Measurements from ENCODE around the gene RNF111. TPM values are rescaled to one million over a fixed set of nuclear protein-coding genes. Genes with fewer than 3 reads are reported as not detected.

The RNF111 gene
- total and polyA plus RNA-seq, 2 of the 13 experiments (the other 11 are each of a cell fraction or from before 2014, with no cell fraction given), result 12.1 to 23.1 TPM

DNA sequence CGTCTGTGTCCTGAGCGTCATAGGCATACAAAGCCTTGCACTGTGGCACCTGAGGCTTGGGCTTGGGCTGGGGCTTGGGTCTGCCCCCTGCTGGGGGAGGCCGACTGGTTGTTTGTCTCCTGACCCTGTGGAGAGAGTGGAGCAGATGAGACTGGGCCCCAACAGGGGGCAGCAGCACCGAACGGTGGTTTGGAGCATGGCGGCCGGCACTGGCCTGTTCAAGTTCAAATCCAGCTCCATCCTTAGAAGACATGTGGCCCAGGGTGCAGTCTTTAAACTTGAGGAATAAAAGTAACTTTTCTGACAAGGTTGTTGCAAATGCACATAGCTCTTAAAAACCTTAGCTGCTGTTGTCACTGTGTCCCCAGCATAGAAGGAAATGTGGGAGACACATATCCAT, 150.8 kb downstream of the RNF111 start (continued):
- TF ChIP-seq, protein P1, sequence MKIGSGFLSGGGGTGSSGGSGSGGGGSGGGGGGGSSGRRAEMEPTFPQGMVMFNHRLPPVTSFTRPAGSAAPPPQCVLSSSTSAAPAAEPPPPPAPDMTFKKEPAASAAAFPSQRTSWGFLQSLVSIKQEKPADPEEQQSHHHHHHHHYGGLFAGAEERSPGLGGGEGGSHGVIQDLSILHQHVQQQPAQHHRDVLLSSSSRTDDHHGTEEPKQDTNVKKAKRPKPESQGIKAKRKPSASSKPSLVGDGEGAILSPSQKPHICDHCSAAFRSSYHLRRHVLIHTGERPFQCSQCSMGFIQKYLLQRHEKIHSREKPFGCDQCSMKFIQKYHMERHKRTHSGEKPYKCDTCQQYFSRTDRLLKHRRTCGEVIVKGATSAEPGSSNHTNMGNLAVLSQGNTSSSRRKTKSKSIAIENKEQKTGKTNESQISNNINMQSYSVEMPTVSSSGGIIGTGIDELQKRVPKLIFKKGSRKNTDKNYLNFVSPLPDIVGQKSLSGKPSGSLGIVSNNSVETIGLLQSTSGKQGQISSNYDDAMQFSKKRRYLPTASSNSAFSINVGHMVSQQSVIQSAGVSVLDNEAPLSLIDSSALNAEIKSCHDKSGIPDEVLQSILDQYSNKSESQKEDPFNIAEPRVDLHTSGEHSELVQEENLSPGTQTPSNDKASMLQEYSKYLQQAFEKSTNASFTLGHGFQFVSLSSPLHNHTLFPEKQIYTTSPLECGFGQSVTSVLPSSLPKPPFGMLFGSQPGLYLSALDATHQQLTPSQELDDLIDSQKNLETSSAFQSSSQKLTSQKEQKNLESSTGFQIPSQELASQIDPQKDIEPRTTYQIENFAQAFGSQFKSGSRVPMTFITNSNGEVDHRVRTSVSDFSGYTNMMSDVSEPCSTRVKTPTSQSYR (CRISPR knock-in tag; IDR thresholded peaks at IDR 0.05; ENCODE audit: borderline replicate concordance), result no peak
- TF ChIP-seq, protein P2, sequence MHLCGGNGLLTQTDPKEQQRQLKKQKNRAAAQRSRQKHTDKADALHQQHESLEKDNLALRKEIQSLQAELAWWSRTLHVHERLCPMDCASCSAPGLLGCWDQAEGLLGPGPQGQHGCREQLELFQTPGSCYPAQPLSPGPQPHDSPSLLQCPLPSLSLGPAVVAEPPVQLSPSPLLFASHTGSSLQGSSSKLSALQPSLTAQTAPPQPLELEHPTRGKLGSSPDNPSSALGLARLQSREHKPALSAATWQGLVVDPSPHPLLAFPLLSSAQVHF (CRISPR knock-in tag; IDR thresholded peaks at IDR 0.05), result no peak
- TF ChIP-seq NBN (conservative IDR thresholded peaks at IDR 0.05) (no peak), GATAD1 (CRISPR knock-in tag; IDR thresholded peaks at IDR 0.05) (no peak), XRCC5 (optimal IDR thresholded peaks at IDR 0.05; ENCODE audit: low read length) (peak; percentile 86), ELF1 (CRISPR knock-in tag; IDR thresholded peaks at IDR 0.05) (no peak), NFYC (CRISPR knock-in tag; IDR thresholded peaks at IDR 0.05) (no peak), ZNF3 (CRISPR knock-in tag; IDR thresholded peaks at IDR 0.05) (no peak), ZFP36L2 (CRISPR knock-in tag; IDR thresholded peaks at IDR 0.05) (no peak), CHCHD3 (CRISPR knock-in tag; IDR thresholded peaks at IDR 0.05) (no peak), TCF7L2 (IDR thresholded peaks at IDR 0.05; ENCODE audit: low read depth, low read length) (no peak), MAFG (CRISPR knock-in tag; IDR thresholded peaks at IDR 0.05) (no peak), ZNF24 (IDR thresholded peaks at IDR 0.05) (no peak), ZSCAN22 (CRISPR knock-in tag; IDR thresholded peaks at IDR 0.05) (no peak), EEA1 (CRISPR knock-in tag; IDR thresholded peaks at IDR 0.05; ENCODE audit: borderline replicate concordance) (no peak), SP2 (CRISPR knock-in tag; IDR thresholded peaks at IDR 0.05) (no peak), TBX2 (CRISPR knock-in tag; IDR thresholded peaks at IDR 0.05; ENCODE audit: borderline replicate concordance) (no peak), ZNF605 (CRISPR knock-in tag; IDR thresholded peaks at IDR 0.05) (no peak)
- TF ChIP-seq, protein P3, sequence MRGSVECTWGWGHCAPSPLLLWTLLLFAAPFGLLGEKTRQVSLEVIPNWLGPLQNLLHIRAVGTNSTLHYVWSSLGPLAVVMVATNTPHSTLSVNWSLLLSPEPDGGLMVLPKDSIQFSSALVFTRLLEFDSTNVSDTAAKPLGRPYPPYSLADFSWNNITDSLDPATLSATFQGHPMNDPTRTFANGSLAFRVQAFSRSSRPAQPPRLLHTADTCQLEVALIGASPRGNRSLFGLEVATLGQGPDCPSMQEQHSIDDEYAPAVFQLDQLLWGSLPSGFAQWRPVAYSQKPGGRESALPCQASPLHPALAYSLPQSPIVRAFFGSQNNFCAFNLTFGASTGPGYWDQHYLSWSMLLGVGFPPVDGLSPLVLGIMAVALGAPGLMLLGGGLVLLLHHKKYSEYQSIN (CRISPR knock-in tag; IDR thresholded peaks at IDR 0.05; ENCODE audit: borderline replicate concordance), result no peak
- TF ChIP-seq, protein P4, sequence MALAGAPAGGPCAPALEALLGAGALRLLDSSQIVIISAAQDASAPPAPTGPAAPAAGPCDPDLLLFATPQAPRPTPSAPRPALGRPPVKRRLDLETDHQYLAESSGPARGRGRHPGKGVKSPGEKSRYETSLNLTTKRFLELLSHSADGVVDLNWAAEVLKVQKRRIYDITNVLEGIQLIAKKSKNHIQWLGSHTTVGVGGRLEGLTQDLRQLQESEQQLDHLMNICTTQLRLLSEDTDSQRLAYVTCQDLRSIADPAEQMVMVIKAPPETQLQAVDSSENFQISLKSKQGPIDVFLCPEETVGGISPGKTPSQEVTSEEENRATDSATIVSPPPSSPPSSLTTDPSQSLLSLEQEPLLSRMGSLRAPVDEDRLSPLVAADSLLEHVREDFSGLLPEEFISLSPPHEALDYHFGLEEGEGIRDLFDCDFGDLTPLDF (CRISPR knock-in tag; IDR thresholded peaks at IDR 0.05), result no peak
- TF ChIP-seq, protein P5, sequence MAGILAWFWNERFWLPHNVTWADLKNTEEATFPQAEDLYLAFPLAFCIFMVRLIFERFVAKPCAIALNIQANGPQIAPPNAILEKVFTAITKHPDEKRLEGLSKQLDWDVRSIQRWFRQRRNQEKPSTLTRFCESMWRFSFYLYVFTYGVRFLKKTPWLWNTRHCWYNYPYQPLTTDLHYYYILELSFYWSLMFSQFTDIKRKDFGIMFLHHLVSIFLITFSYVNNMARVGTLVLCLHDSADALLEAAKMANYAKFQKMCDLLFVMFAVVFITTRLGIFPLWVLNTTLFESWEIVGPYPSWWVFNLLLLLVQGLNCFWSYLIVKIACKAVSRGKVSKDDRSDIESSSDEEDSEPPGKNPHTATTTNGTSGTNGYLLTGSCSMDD (CRISPR knock-in tag; IDR thresholded peaks at IDR 0.05), result no peak
- TF ChIP-seq, protein P6, sequence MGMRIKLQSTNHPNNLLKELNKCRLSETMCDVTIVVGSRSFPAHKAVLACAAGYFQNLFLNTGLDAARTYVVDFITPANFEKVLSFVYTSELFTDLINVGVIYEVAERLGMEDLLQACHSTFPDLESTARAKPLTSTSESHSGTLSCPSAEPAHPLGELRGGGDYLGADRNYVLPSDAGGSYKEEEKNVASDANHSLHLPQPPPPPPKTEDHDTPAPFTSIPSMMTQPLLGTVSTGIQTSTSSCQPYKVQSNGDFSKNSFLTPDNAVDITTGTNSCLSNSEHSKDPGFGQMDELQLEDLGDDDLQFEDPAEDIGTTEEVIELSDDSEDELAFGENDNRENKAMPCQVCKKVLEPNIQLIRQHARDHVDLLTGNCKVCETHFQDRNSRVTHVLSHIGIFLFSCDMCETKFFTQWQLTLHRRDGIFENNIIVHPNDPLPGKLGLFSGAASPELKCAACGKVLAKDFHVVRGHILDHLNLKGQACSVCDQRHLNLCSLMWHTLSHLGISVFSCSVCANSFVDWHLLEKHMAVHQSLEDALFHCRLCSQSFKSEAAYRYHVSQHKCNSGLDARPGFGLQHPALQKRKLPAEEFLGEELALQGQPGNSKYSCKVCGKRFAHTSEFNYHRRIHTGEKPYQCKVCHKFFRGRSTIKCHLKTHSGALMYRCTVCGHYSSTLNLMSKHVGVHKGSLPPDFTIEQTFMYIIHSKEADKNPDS (CRISPR knock-in tag; IDR thresholded peaks at IDR 0.05), result no peak
- TF ChIP-seq, protein P7, sequence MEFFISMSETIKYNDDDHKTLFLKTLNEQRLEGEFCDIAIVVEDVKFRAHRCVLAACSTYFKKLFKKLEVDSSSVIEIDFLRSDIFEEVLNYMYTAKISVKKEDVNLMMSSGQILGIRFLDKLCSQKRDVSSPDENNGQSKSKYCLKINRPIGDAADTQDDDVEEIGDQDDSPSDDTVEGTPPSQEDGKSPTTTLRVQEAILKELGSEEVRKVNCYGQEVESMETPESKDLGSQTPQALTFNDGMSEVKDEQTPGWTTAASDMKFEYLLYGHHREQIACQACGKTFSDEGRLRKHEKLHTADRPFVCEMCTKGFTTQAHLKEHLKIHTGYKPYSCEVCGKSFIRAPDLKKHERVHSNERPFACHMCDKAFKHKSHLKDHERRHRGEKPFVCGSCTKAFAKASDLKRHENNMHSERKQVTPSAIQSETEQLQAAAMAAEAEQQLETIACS (CRISPR knock-in tag; IDR thresholded peaks at IDR 0.05), result no peak
